Right lobe of liver (tissue), 6 donors: Measurements from ENCODE around the gene RCOR1. TPM values are rescaled to one million over a fixed set of nuclear protein-coding genes. Genes with fewer than 3 reads are reported as not detected.
"Not testable (repeated sequence)": the region's sequence is repeated elsewhere in the genome, so short reads cannot be mapped to it uniquely, and the experiment has no call there.

Source experiments
- ATAC-seq, 4 donors: fragments of 200-7000 bp; cut with Tn5 transposase; one replicate each; pipeline ENCODE4 v1.9.1; 2020; ENCODE audit warnings: mild to moderate bottlenecking in 4 of 4, moderate library complexity in 4 of 4
- DNase-seq, 3 donors: peaks; one replicate each; pipeline ENCODE4 v3.0.0-alpha.2; 2020
- H3K27ac ChIP-seq, 3 donors: fragments of 200-600 bp; one replicate each; pipeline ENCODE4 v1.8.0; 2022
- H3K27me3 ChIP-seq, 2 donors: fragments of 200-600 bp; one replicate each; pipeline ENCODE4 v1.8.0; 2022
- H3K36me3 ChIP-seq, 4 donors: fragments of 200-600 bp; sonication (generic) in 1 of 4; one replicate each; pipeline versions ENCODE4 v1.5.1 to v1.8.0; 2017 to 2022; ENCODE audit warnings: control low read depth in 1 of 4
- H3K4me1 ChIP-seq, 4 donors: fragments of 200-600 bp; sonication (generic) in 1 of 4; one replicate each; pipeline versions ENCODE4 v1.5.1 to v1.8.0; 2017 to 2022; ENCODE audit warnings: control low read depth in 1 of 4
- H3K4me3 ChIP-seq, 3 donors: fragments of 200-600 bp; one replicate each; pipeline ENCODE4 v1.8.0; 2022
- H3K9me3 ChIP-seq, 4 donors: fragments of 200-600 bp; sonication (generic) in 1 of 4; one replicate each; pipeline versions ENCODE4 v1.5.1 to v1.8.0; 2017 to 2022; ENCODE audit warnings: control low read depth in 1 of 4
- CTCF ChIP-seq, 4 donors: fragments of 200-600 bp in 3 of 4; fragments of 450-650 bp in 1 of 4; IDR thresholded peaks; one replicate each; pipeline versions ENCODE4 v1.5.1 to v1.8.0; 2016 to 2022; ENCODE audit warnings: antibody characterized with exemption in 4 of 4, mild to moderate bottlenecking in 2 of 4
- POLR2A ChIP-seq: fragments of 450-650 bp; IDR thresholded peaks from one replicate; pipeline ENCODE4 v1.6.1; 2017; ENCODE audit warnings: antibody characterized with exemption, mild to moderate bottlenecking
- WGBS: methylation state at CpG from one replicate; pipeline ENCODE4 v1.1.6; 2018; ENCODE audit warnings: low coverage, low lambda C conversion rate; ENCODE audit not compliant: insufficient coverage; ENCODE audit errors: missing lambda C conversion rate; 5-methylcytosine and 5-hydroxymethylcytosine counted together
- intact Hi-C, 2 donors: fragments of 100-400 bp; cut with DNase I; formaldehyde crosslinking; loops; one replicate each; pipeline versions ENCODE4 v1.11.2 to v1.14.1; 2022
- total RNA-seq, 6 experiments: library from RNA; depleted of rRNA in 2 of 6; stranded (reverse); fragments of >200 nt in 2 of 6; fragmentation: NEBNext Ultra II Directional in 3 of 6; extraction: Animal tissue kit (Norgen Biotek cat#: 25700) in 3 of 6; gene quantifications; one replicate each; pipeline versions ENCODE4 v1.1.0 to v1.2.4, GENCODE V29; 2016 to 2023
- donor health status: DM: no; HTN: yes; CAD: no.
- donor health status: DM: no; HTN: no; CAD: no.
- donor health status: DM: no; HTN: no; CAD: no.
- donor health status: DM: no; HTN: yes; CAD: no.
- donor health status: DM: no; HTN: yes; CAD: no.

Gene RCOR1
- total RNA-seq, 6 experiments from 2014 or later = 7.5 to 14.1 (median 8.7) TPM

- DNase-seq = no peak
- intact Hi-C loops = no loop called here
- Histone ChIP-seq H3K4me3 (no peak overlapping the region), H3K27ac (no peak overlapping the region), H3K27me3 (no peaks in the 10 kb centered on the region), H3K4me1 (no peaks in the 10 kb centered on the region), H3K9me3 (no peaks in the 10 kb centered on the region), H3K36me3 (no peaks in the 10 kb centered on the region)
- no peak for ATAC-seq
- no peak for TF ChIP-seq CTCF (IDR thresholded peaks at IDR 0.05)
- TF ChIP-seq POLR2A = no peak
- WGBS = no CpG with 5 or more reads among the region's 2 CpGs
Observed at GRCh38 chr14:102571043-102571442, 21.4 kb upstream of the RCOR1 start.

- ATAC-seq = no peak
- 89% methylated on average over 9 of the region's 10 CpGs for WGBS
- Histone ChIP-seq H3K9me3 (no peaks in the 10 kb centered on the region), H3K27me3 (no peaks in the 10 kb centered on the region), H3K4me1 (no peaks in the 10 kb centered on the region), H3K36me3 (no peaks in the 10 kb centered on the region), H3K27ac (no peak overlapping the region), H3K4me3 (no peak overlapping the region)
- intact Hi-C loops = no loop called here
- DNase-seq = no peak
- no peak for TF ChIP-seq CTCF (IDR thresholded peaks at IDR 0.05)
- no peak for TF ChIP-seq POLR2A
Observed at GRCh38 chr14:102571478-102572042, 20.9 kb upstream of the RCOR1 start.

- WGBS = 70% methylated on average over 8 of the region's 8 CpGs
- H3K27me3 ChIP-seq, DNase-seq, H3K4me3 ChIP-seq, H3K9me3 ChIP-seq, intact Hi-C loops, H3K36me3 ChIP-seq, ATAC-seq, H3K4me1 ChIP-seq, H3K27ac ChIP-seq: not testable (repeated sequence)
Observed at GRCh38 chr14:102573161-102573560, 19.3 kb upstream of the RCOR1 start.

GRCh38 chr14:102573591-102574046, 18.8 kb upstream of the RCOR1 start:
- Histone ChIP-seq H3K4me3 (no peak overlapping the region), H3K4me1 (no peaks in the 10 kb centered on the region), H3K36me3 (no peaks in the 10 kb centered on the region), H3K27ac (no peak overlapping the region), H3K9me3 (no peaks in the 10 kb centered on the region), H3K27me3 (no peaks in the 10 kb centered on the region)
- 46% methylated on average over 5 of the region's 8 CpGs for WGBS
- intact Hi-C loops = no loop called here
- TF ChIP-seq CTCF (IDR thresholded peaks at IDR 0.05) = no peak
- TF ChIP-seq POLR2A = no peak
- DNase-seq (no peak), ATAC-seq (peak in 1 of 4 donors; percentile 33)

GRCh38 chr14:102574281-102575159, 17.9 kb upstream of the RCOR1 start:
- DNase-seq = no peak
- no peaks in the 10 kb centered on the region for H3K4me1 ChIP-seq
- intact Hi-C loops = no loop called here
- 60% methylated on average over 11 of the region's 20 CpGs for WGBS
- no peaks in the 10 kb centered on the region for H3K36me3 ChIP-seq
- no peaks in the 10 kb centered on the region for H3K9me3 ChIP-seq
- TF ChIP-seq POLR2A (no peak), CTCF (IDR thresholded peaks at IDR 0.05) (no peak)
- ATAC-seq = no peak
- H3K27me3 ChIP-seq = no peaks in the 10 kb centered on the region
- H3K4me3 ChIP-seq = no peak overlapping the region
- no peak overlapping the region for H3K27ac ChIP-seq
